Fibroblast of mammary gland (primary cell): ENCODE measurements around the gene SPTBN4.
A peak's percentile ranks its signal among the peaks of the same experiment; 100 is the strongest.

Experiments
- DNase-seq: peaks from one replicate; pipeline ENCODE4 v3.0.0-alpha.2; 2010; ENCODE audit warnings: low read depth
- H3K4me3 ChIP-seq: 2 replicates; pipeline ENCODE4 v1.5.1; 2011; ENCODE audit warnings: low read depth, mild to moderate bottlenecking, low read length, moderate library complexity; ENCODE audit not compliant: control insufficient read depth
- CTCF ChIP-seq: conservative IDR thresholded peaks from 2 replicates; pipeline ENCODE4 v1.5.1; 2011; ENCODE audit warnings: low read depth, low read length, inconsistent platforms; ENCODE audit not compliant: control insufficient read depth, insufficient read depth

SPTBN4 gene

DNA sequence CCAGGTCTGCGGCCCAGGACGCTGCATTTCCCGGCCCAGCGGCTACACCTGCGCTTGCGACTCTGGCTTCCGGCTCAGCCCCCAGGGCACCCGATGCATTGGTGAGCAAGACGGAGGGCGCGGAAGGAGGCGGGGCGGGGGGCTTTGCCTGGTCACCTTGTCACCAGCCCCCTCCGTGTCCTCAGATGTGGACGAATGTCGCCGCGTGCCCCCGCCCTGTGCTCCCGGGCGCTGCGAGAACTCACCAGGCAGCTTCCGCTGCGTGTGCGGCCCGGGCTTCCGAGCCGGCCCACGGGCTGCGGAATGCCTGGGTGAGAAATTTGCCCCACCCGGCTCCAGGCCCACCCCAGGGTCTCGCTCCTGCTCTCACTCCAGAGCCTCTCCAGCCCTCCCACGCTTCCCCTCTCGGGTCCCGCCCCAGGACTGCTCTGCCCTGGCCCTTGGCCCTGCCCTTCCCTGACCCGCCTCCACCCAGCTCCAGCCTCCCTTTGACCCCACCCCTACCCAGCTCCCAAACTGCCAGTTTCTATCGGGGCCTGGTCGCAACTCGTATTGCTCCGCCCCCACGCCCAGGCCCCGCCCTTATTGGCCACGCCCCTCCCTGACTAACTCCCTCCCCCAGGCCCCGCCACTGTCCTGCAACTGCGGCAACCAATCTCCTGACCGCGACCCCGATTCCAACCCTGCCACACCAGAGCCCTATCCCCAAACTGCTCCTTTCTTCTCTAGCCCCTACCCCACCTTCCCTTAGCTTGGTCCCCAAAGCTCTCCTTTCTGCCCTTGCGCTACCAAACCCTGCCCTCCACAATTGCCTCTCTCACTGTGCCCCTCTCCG is 143.0 kb downstream of the SPTBN4 start:
- no peak for TF ChIP-seq CTCF
- H3K4me3 ChIP-seq = peak overlapping the region; percentile 38
- peak; percentile 84 for DNase-seq

DNA sequence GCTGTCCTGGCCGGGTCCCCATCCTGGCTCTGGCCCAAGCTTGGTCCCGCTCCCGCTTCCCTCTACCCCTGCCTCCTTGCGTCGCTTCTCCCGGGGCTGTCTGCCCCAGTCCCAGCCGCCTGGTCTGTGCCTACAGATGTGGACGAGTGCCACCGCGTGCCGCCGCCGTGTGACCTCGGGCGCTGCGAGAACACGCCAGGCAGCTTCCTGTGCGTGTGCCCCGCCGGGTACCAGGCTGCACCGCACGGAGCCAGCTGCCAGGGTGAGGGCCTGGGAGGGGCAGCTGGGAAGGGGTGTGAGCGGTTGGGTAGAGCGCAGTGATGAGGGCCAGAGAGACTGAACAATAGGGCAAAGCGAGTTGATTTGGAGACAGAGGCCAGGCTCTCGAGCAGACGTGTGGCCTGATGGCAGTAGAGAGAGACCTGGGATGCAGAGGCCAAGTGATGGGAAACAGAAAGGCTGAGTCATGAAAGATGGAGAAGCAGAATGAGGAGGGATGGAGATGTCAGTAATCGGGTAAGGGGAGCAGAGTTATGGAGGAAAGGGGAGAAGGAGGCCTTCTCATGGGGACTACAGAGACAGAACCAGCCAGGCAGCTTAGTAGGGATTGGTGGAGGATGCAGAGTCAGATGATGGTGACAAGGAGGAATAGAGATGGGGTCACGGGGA is 143.7 kb downstream of the SPTBN4 start:
- no peak for TF ChIP-seq CTCF
- no peak for DNase-seq
- H3K4me3 ChIP-seq = peak overlapping the region; percentile 17

DNA sequence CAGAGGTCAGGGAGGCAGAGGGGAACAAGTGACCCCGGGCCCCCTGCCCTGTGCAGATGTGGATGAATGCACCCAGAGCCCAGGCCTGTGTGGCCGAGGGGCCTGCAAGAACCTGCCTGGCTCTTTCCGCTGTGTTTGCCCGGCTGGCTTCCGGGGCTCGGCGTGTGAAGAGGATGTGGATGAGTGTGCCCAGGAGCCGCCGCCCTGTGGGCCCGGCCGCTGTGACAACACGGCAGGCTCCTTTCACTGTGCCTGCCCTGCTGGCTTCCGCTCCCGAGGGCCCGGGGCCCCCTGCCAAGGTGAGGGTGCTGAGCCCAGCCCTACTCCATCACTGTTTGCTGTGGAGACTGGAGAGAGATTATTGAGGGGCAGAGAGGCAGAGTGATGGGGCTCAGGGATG is 144.3 kb downstream of the SPTBN4 start:
- DNase-seq = no peak
- H3K4me3 ChIP-seq = no peak overlapping the region
- TF ChIP-seq CTCF = no peak

DNA sequence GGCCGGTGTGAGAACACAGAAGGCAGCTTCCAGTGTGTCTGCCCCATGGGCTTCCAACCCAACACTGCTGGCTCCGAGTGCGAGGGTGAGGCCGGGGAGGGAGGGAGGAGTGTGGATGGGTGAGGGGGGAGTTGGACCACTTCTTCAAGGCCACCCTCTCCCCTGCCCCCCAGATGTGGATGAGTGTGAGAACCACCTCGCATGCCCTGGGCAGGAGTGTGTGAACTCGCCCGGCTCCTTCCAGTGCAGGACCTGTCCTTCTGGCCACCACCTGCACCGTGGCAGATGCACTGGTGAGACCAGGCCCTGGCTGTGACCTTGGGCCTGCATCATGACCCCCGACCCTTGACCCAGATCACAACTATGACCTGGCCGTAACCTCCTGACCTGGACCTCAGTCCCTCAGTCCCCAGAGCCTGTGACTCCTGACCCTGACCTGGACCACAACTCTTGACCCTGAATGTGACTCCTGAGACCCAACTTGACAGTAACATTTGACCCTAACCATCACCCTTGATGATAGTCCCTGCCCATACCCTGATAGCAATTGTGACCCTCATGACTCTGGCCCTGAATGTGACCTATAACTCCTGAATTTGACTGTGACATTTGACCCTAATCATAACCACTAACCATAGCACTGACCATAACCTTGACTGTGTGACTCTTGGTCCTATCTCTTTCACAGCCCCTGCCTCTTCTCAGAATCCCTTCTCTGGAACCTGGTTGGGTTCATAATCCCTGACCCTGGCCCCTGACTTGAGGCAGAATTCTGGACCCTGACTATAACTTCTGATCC is 145.3 kb downstream of the SPTBN4 start:
- DNase-seq = no peak
- TF ChIP-seq CTCF = no peak
- H3K4me3 ChIP-seq = no peak overlapping the region

DNA sequence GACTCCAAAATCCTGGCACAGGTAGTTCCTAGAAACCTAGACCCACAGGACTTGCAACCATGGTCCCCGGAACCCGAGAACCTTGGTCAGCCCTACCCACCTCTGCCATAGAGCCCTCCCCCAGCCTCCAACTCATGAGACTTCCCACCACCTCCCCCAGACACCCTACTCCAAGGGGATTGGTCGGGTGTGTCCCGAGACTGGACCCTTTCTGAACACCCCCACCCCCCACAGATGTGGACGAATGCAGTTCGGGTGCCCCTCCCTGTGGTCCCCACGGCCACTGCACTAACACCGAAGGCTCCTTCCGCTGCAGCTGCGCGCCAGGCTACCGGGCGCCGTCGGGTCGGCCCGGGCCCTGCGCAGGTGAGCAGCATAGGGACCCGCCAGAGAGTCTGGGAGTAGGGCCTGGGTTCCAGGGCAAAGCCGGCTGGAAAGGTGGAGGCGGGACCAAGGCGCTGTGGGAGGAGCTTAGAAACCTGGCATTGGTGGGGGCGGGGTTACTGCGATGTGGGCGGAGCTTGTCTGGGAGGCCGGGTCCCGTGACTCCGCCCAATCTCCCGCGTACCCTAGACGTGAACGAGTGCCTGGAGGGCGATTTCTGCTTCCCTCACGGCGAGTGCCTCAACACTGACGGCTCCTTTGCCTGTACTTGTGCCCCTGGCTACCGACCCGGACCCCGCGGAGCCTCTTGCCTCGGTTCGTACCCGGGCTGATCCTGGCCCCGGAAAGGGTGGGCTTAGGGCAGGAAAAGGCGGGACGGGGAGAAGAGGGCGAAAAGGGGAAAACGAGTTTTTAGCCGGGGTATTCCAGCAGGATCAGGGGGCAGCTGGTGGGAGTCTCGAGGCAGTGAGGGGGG is 146.3 kb downstream of the SPTBN4 start:
- peak overlapping the region; percentile 77 for H3K4me3 ChIP-seq

More for the DNA sequence above, 146.3 kb downstream of the SPTBN4 start:
- no peak for TF ChIP-seq CTCF
- peak; percentile 38 for DNase-seq
